CD4-positive, alpha-beta T cell treated with Interleukin-21 for 1 hour (primary cell): ENCODE data around the gene NFASC.

Source experiments
- DNase-seq: peaks from one replicate; pipeline ENCODE4 v3.0.0-alpha.2; 2020

The NFASC gene

DNA sequence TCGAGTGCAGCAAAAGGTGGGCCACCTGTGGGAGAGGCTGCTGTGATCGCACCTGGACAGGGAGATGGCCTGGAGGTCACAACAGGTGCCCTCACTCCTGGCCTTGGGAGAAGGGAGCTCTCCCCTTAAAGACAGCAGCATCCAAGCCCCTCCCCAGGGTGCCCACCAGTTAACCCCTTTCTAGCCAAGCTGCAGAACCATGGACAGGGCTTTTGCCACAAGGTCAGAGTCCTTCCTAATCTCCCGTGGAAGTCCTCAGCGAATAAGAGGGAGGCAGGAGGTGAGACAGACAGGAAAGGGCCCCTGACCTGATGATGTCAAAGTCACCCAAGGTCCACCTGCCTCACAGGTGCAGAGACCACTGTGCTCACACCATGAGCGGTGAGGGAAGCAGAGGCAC, 174.1 kb downstream of the NFASC start:
- DNase-seq, result no peak

DNA sequence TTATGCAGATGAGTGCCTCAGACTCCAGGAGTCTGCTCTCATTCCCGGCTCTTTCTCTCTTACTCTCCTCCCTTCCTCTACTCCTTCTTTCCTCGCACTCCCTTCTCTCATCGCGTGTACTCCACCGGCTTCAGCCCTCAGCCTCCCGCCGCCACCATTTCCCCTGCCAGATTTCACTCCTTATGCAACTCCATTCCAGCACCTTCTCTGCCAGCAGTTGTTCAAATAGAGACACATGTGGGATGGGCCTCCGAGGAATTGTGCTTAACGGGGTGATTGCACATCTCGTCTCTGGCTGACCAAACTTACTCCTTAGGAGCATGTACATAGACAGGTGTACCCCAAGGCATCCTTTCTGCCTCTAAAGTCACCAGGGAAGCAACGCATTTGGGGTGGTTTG, 174.5 kb downstream of the NFASC start:
- DNase-seq, result no peak

DNA sequence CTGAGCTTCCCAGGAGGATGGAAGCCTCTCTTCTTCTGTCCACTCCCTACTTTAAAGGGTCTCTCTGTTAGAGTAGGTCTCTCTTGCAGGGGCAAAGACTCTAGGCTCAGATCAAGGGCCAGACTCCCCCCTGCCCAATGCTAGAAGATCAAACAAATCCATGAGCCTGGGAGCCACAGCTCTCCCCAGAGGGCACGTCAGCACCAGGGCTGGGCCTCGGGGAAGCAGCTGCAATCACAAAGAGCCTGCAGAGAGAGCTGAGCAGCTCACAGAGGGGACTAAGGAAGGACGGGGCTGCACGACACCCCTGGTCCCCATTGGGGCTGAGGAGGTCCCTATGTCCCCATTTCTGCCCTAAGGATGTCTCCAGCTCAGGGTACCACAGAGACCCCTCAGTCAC, 176.2 kb downstream of the NFASC start:
- no peak for DNase-seq

DNA sequence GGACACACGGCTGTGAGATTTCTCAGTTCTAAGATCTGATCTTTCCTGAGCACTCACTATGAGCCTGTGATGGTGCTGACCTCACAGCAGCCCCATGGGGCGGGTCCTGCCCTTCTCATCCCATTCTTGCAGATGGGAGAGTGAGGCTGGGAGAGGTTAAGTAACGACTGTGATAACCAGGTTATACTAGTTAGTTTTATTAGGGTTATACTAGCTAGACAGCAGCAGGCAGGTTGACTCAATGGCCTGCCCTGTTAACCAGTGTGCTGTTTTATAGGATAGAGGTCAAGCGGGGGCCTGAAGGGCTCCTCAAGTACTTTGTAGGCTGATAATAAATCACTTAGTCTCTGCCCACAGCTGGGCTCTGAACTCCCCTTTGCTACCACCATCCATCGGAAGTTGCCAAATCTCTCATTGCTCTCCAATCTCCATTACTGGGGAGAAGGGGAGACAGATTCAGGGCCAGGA, 177.1 kb downstream of the NFASC start:
- DNase-seq, result no peak

DNA sequence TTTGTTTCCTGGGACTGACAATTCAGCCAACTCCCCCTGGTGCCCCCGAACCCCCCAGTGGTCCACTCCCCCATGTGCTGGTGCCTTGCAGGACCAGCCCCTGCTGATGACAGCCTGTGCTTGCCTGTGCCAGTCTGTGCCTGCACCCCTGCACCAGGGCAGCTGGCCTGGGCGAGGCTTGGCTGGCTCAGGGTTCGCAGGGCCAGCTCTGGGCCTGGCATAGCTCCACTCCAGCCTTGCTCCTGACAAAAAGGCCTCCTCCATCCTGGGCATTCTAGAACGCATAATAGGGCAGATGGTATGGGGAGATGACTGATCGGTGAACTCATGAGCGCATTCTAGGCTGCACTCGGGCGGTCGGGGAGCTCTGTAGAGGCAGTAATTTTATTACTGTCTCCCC, 177.7 kb downstream of the NFASC start:
- no peak for DNase-seq

DNA sequence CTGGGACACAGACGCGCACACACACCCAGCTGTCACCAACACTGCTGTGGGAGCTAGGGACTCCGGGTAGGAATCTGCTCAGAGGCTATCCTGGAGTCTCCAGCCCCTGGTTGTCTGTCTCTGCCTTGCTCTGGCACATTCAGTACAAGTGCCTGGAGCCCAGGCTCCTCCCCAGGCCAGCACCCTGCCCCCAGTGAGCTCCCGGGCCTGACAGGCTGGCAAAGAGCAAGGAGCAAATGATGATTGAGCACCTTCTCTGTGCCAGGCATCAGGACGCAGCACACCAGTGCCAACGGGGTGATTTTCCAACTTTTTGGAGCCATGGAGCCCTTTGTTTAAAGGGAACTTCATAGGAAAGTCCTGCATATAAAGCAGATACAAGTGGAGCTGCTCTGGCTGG, 178.8 kb downstream of the NFASC start:
- no peak for DNase-seq

DNA sequence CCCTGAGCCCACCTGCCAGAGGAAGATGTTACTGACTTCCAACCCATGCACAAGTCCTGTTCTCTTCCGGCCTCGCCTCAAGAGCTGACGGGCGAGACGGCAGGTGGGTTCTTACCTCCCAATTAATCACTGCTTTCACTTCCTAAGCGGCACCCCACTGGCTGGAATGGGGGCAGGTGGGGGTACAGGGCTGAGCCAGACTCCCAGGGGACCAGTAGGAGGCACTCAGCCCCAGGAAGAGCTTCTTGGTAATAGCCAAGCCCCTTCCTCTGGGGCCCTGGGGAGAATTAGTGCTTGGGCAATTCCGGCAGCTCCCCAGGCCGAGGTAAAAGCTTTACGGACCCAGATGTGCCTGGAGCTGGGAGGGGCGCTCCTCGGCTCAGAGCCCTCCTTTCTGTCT, 182.0 kb downstream of the NFASC start:
- no peak for DNase-seq

DNA sequence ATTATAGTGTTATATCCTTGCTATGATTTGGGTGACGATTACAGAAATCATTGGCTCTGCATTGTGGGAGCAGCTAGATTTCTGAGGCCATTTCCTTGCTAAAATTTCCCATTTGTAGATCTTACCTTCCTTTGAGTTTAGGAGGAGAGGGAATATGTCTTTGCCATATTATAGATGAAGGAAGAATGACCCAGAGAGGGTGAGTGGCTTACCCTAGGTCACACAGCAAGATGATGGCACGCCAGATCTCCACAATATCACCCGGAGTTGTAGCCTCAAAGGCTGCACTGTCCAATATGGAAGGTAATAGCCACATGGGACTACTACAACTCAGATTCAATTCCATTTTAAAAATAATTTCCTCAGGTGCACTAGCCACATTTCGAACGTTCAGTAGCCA, 182.6 kb downstream of the NFASC start:
- no peak for DNase-seq

DNA sequence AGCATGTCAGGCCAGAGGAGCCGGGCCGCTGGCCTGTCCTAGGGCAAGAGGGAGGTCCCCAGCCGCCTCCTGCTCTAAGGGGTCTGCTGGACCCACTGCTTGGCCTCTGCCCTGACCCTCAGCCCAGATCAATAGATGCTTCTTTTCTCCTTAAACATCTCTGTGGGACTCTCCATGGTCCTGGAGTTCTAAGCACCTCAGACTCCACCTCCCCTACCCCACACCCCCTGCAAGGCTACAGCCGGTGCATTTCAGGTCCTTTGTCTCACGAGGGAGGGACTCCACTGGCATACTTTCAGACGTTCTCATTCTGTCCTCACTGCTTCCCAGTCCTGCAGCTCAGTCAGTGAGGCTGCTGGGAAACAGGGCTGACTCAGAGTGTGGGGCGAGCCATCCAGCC, 183.4 kb downstream of the NFASC start:
- no peak for DNase-seq

- DNase-seq, result no peak
Measured at GRCh38 chr1:205056188-205056611, 185.5 kb downstream of the NFASC start.

DNA sequence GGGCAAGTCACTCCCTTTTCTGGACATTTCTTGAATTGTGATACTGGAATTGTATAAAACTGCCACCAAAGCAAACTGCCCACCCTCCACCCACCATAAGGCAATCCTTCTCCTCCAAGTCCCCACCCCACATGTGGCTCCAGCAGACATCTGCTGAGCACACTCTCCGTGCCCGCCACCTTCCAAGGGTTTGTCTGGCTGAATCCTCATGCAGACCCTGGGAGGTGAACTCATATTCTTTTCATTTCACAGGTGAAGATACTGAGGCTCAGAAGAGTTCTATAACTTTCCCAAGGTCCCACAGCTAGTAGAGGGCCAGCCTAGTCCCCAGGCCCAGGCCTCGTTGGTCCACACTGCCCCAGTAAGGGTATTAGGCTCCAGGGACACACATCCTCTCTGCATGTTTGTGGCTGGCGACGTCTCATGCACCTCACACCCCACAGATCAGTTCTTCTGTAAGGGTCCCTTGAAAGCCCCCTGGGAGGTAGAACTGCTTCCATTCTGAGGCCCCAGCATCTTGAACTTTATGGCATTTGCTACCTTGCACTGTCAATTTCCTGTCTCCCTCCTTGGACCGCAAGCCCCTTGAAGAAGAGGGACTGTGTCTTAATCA, 186.4 kb downstream of the NFASC start:
- no peak for DNase-seq

DNA sequence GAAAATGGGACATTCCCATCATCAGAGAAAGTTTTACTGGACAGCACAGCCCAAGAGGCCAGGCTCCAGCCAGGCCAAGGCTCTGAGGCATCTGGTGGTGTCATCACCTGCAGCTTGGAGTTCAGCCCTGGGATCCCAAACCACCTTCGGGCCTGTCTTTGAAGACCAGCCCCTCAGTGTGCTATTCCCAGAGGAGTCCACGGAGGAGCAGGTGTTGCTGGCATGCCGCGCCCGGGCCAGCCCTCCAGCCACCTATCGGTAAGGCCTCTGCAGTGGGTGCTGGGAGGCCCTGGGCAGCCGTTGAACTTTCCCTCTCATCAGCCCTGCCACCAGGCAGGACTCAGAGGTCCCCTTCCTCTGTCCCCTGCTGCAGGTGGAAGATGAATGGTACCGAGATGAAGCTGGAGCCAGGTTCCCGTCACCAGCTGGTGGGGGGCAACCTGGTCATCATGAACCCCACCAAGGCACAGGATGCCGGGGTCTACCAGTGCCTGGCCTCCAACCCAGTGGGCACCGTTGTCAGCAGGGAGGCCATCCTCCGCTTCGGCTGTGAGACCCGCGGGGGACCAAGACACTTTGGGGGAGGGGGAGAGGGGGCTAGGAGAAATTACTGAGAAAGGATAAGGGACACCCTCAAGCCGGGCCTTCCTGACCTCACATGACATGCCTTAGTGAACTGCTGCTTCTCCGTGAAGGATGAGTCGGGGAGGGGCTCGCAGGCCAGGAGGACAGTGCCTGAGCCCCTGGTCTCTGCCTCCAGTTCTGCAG, 187.3 kb downstream of the NFASC start:
- DNase-seq, result no peak

DNA sequence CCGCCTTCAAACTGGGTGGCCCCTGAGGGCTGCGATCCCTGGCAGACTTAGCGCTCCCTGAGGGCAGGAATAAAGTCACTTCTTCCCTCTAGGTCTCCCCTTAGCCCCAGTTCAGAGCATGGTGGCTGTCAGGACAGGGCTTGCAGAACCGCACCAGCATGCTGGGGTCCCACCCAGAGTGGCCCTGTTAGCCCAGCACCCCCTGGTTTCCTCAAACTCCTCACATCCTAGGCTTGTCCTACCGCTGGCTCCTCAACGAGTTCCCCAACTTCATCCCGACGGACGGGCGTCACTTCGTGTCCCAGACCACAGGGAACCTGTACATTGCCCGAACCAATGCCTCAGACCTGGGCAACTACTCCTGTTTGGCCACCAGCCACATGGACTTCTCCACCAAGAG, 188.2 kb downstream of the NFASC start:
- no peak for DNase-seq

DNA sequence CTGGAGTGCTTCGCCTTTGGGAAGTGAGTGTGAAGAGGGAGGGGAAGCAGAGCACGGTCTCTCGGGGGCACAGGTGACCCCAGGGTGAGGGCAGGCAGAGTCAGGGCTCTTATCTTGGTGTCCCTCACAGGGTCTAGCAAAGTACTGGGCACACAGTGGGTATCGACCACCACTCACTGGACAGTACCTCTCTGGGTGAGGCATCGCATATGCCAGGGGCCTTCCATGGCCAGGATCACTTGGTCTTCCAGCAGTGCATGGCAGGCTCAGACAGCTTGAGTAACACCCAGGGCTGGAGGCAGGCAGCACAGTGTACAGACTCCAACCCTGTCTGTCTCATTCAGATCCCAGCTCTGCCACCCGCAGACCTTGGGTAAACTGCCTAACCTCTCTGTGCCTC, 189.0 kb downstream of the NFASC start:
- DNase-seq, result no peak

DNA sequence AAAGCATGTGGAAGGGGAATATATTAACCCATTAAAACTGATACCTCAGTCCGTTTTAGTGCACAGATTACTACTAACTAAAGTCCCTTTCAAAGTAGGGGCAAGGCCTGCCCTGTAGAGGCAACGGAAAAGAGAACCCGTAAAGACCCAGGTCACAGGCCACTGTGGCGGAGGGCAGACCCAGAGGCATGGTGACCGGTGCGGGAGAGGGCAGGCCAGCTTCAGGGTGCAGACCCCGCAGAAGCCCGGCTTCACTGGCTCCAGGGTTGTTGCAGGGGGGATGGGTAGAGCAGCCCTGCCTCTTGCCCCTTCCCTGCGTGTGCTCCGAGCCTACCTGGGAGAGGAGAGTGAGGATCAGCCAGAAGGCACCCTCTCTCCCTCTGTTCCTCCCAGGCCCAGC, 190.1 kb downstream of the NFASC start:
- no peak for DNase-seq

DNA sequence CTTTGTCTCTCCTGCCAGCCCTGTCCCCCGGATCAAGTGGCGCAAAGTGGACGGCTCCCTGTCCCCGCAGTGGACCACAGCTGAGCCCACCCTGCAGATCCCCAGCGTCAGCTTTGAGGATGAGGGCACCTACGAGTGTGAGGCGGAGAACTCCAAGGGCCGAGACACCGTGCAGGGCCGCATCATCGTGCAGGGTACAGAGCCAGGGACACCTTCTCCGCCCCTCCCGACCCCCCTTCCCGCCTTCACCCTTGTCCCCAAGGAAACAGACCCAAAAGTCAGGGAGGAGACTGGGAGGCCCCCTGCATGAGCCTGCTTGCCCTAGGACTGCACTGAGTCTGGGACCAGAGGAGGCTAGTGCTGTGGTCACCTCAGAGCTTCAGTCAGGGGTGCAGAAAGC, 190.6 kb downstream of the NFASC start:
- no peak for DNase-seq

DNA sequence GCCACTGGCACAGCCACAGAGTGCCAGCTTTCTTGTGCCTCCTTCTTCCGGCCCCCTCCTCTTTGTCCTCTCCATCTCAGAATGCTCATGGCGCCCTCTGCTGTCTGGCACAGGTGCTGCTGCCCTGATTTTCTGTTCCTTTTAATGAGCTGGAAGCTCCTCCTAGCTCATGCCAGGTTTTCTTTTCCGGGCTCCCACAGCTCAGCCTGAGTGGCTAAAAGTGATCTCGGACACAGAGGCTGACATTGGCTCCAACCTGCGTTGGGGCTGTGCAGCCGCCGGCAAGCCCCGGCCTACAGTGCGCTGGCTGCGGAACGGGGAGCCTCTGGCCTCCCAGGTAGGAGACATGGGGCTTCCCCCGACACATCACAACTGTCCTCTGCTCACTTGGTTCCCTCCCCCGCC, 191.0 kb downstream of the NFASC start:
- DNase-seq, result peak; percentile 62

- DNase-seq, result no peak
Measured at GRCh38 chr1:205062319-205062718, 191.7 kb downstream of the NFASC start.

DNA sequence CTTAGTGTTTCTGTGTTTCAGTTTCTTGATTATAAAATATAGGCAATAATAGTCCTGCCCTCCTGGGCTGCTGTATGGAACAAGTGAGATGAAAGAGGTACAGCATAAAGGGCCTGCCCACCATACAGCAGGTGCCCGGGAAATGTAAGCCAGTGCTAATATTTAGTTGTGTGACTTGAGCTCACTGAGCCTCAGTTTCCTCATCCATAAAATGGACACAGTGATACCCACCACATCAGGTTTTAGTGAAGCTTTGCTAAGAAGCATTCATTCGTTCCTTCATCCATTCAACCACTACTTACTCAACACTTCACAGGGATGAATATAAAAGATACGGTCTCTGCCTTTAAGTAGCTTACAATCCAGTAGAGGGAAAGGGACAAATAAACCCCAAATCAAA, 192.2 kb downstream of the NFASC start:
- no peak for DNase-seq

GRCh38 chr1:205064301-205064700, 193.6 kb downstream of the NFASC start:
- DNase-seq, result no peak

DNA sequence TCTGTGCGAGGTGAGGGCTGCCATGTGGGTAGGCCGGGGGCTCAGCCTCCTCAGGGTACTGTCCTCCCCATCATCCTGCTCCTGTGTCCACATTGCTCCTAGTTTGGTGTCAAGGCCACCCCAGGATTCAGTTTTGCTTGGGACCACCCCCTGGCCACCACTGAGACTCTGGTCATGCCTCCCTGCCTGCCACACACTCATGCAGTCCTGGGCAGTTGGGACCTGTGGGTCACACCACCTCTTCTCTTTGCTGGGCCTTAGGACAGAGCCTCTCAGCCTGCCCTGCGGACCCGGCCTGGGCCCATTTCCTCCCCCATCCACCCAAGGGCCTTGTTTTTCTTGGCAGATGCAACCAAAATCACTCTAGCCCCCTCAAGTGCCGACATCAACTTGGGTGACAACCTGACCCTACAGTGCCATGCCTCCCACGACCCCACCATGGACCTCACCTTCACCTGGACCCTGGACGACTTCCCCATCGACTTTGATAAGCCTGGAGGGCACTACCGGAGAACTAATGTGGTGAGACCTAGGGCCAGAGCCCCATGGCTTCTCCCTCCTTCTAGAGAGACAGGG, 194.2 kb downstream of the NFASC start:
- no peak for DNase-seq

- DNase-seq, result no peak
Measured at GRCh38 chr1:205065666-205066065, 195.0 kb downstream of the NFASC start.

- DNase-seq, result no peak
Measured at GRCh38 chr1:205066141-205066818, 195.6 kb downstream of the NFASC start.

GRCh38 chr1:205067031-205067430, 196.4 kb downstream of the NFASC start:
- no peak for DNase-seq
